ENCODE results near the gene CFAP97.
"Not testable (repeated sequence)": the region's sequence is repeated elsewhere in the genome, so short reads cannot be mapped to it uniquely, and the experiment has no call there.

Gene CFAP97

GRCh38 chr4:185222598-185222997 is 18.8 kb upstream of the CFAP97 start:
- DNase-seq, result no peak

GRCh38 chr4:185221912-185222311 is 18.1 kb upstream of the CFAP97 start:
- no peak for DNase-seq

GRCh38 chr4:185221491-185221890 is 17.7 kb upstream of the CFAP97 start:
- no peak for DNase-seq

GRCh38 chr4:185219551-185220344 is 15.9 kb upstream of the CFAP97 start:
- peak in 30 of 58 donors; percentile 5 to 72 (median 26) for DNase-seq

- no peak for DNase-seq
Measured at GRCh38 chr4:185218312-185218711, 14.5 kb upstream of the CFAP97 start.

GRCh38 chr4:185217408-185217975 is 13.7 kb upstream of the CFAP97 start:
- DNase-seq, result no peak

GRCh38 chr4:185215261-185215660 is 11.5 kb upstream of the CFAP97 start:
- DNase-seq, result no peak

- DNase-seq, result no peak
Measured at GRCh38 chr4:185213877-185214276, 10.1 kb upstream of the CFAP97 start.

GRCh38 chr4:185212581-185212980 is 8.8 kb upstream of the CFAP97 start:
- peak in 6 of 58 donors; percentile 11 to 38 (median 24) for DNase-seq

GRCh38 chr4:185211641-185212040 is 7.8 kb upstream of the CFAP97 start:
- no peak for DNase-seq

GRCh38 chr4:185211035-185211434 is 7.2 kb upstream of the CFAP97 start:
- no peak for DNase-seq

- DNase-seq, result peak in 43 of 58 donors; percentile 7 to 70 (median 38)
Measured at GRCh38 chr4:185210102-185210981, 6.5 kb upstream of the CFAP97 start.

- DNase-seq, result not testable (repeated sequence)
Measured at GRCh38 chr4:185209852-185210101, 6.0 kb upstream of the CFAP97 start.

GRCh38 chr4:185209031-185209851 is 5.4 kb upstream of the CFAP97 start, which contains the start of gene SNX25:
Gene SNX25, plus strand, starts transcription at chr4:185209598. Its CDS starts 229 bp downstream, at chr4:185209827.
- peak in 57 of 58 donors; percentile 3 to 89 (median 79) for DNase-seq

GRCh38 chr4:185207466-185207865 is 3.7 kb upstream of the CFAP97 start:
- DNase-seq, result no peak

- DNase-seq, result no peak
Measured at GRCh38 chr4:185205697-185206342, 2.0 kb upstream of the CFAP97 start.

- not testable (repeated sequence) for DNase-seq
Measured at GRCh38 chr4:185205073-185205472, 1.3 kb upstream of the CFAP97 start.

- DNase-seq, result peak in 1 of 58 donors; percentile 19
Measured at GRCh38 chr4:185204238-185204910, 574 bp upstream of the CFAP97 start.

- DNase-seq, result peak in 2 of 58 donors; percentile 17 to 20
Measured at GRCh38 chr4:185202984-185203485, 765 bp downstream of the CFAP97 start.
